Stimulated activated CD8-positive, alpha-beta memory T cell treated with anti-CD3 and anti-CD28 coated beads, Interleukin-15, amount 100 ng/mL, for 4 hours (primary cell): ENCODE data around the gene DYNC2I2.
"Not testable (repeated sequence)": the region's sequence is repeated elsewhere in the genome, so short reads cannot be mapped to it uniquely, and the experiment has no call there.

Experiments used
- DNase-seq, 2 donors: peaks; one replicate each; pipeline ENCODE4 v3.0.0-alpha.2; 2020; ENCODE audit warnings: low read depth in 2 of 2

DYNC2I2 gene

GRCh38 chr9:128656416-128657343 lies at the start of gene DYNC2I2:
Gene DYNC2I2 (minus strand): TSS chr9:128656847. CDS start chr9:128656726, 121 bp downstream.
- peak; percentile 91 to 92 for DNase-seq

GRCh38 chr9:128706045-128706444 lies 49.4 kb upstream of the DYNC2I2 start:
- DNase-seq: no peak

GRCh38 chr9:128705051-128705965 lies 48.7 kb upstream of the DYNC2I2 start:
- no peak for DNase-seq

- no peak for DNase-seq
Measured at GRCh38 chr9:128704356-128704670, 47.7 kb upstream of the DYNC2I2 start.

- DNase-seq: no peak
Measured at GRCh38 chr9:128703616-128704355, 47.1 kb upstream of the DYNC2I2 start.

GRCh38 chr9:128702949-128703615 lies 46.4 kb upstream of the DYNC2I2 start:
- no peak for DNase-seq

GRCh38 chr9:128702445-128702948 lies 45.9 kb upstream of the DYNC2I2 start, which contains the start of gene PKN3:
Gene PKN3 (plus strand): TSS chr9:128702503. CDS start chr9:128702916, 413 bp downstream.
- DNase-seq: peak; percentile 59 to 60

GRCh38 chr9:128701227-128701854 lies 44.7 kb upstream of the DYNC2I2 start:
- no peak for DNase-seq

- DNase-seq: not testable (repeated sequence)
Measured at GRCh38 chr9:128699096-128699795, 42.6 kb upstream of the DYNC2I2 start.

- DNase-seq: no peak
Measured at GRCh38 chr9:128696923-128697707, 40.5 kb upstream of the DYNC2I2 start.

- no peak for DNase-seq
Measured at GRCh38 chr9:128694344-128694743, 37.7 kb upstream of the DYNC2I2 start.

GRCh38 chr9:128693738-128694137 lies 37.1 kb upstream of the DYNC2I2 start:
- not testable (repeated sequence) for DNase-seq

GRCh38 chr9:128690684-128691034 lies 34.0 kb upstream of the DYNC2I2 start:
- DNase-seq: no peak

- peak; percentile 37 to 38 for DNase-seq
Measured at GRCh38 chr9:128689820-128690683, 33.4 kb upstream of the DYNC2I2 start.

GRCh38 chr9:128689293-128689774 lies 32.7 kb upstream of the DYNC2I2 start:
- no peak for DNase-seq

GRCh38 chr9:128688501-128689292 lies 32.0 kb upstream of the DYNC2I2 start, which contains the start of gene SET:
Gene SET (plus strand): TSS chr9:128689222. CDS start chr9:128689583, 361 bp downstream.
- peak; percentile 83 to 91 for DNase-seq

GRCh38 chr9:128687453-128687852 lies 30.8 kb upstream of the DYNC2I2 start:
- no peak for DNase-seq
